ENCODE data around the gene P2RX4. TPM values are rescaled to one million over a fixed set of nuclear protein-coding genes. Genes with fewer than 3 reads are reported as not detected.
"Not testable (repeated sequence)": the region's sequence is repeated elsewhere in the genome, so short reads cannot be mapped to it uniquely, and the experiment has no call there.

Gene P2RX4
- 10 to 100 TPM; 34.1 to 56.9 (median 40.5) TPM for total RNA-seq
- 10 to 100 TPM; 42.0 to 42.9 TPM for polyA plus RNA-seq
- 54.9 reads per million, percentile 73 among the genes with 10 or more reads in this experiment for total RNA-seq

- Histone ChIP-seq H3K27ac (ENCODE audit: low read depth, low read length) (peak within 1 kb of the TSS; percentile 89), H3K9me3 (ENCODE audit: control insufficient read depth in 2 of 3, low read length in 3 of 3) (no peaks in the 10 kb centered on the region), H3K27me3 (ENCODE audit: control insufficient read depth in 2 of 2, insufficient read depth in 2 of 2, low read length in 2 of 2) (no peaks in the 10 kb centered on the region), H3K4me3 (ENCODE audit: low read length) (peak within 1 kb of the TSS; percentile 85), H3K36me3 (ENCODE audit: control insufficient read depth in 2 of 3, insufficient read depth in 3 of 3, low read length in 3 of 3) (no peaks in the 10 kb centered on the region), H3K4me1 (ENCODE audit: control insufficient read depth in 2 of 2, insufficient read depth in 2 of 2, low read length in 2 of 2) (peaks cover 10 to 20% of the 10 kb centered on the region in 2 donors)
- CTCF ChIA-PET, result interaction anchor here (1.2 kb wide), 1 partner anchor 13 kb away, joined by 4 read pairs; no protein-coding TSS in a partner anchor
- POLR2A ChIA-PET, result interaction anchor here (0.6 to 4.6 kb wide), 7 partner anchors 11 to 78 kb away, joined by 3 to 53 read pairs (median 3); no protein-coding TSS in a partner anchor
- DNase-seq, result peak; percentile 77 to 90 (median 88)
- Mint-ChIP-seq H3K36me3 (peaks cover 0 to 18% (median 0%) of the 10 kb centered on the region in 5 donors), H3K27ac (peak within 1 kb of the TSS; percentile 90 to 100 (median 93)), H3K4me3 (peak within 1 kb of the TSS; percentile 79 to 96 (median 94)), H3K4me1 (peaks cover 15 to 45% (median 26%) of the 10 kb centered on the region in 7 donors), H3K27me3 (no peaks in the 10 kb centered on the region), H3K9me3 (no peaks in the 10 kb centered on the region)
- peak; percentile 87 for ATAC-seq
- intact Hi-C loops (cut with micrococcal nuclease), result loop anchor here (1.0 to 5.0 kb wide), 9 partner anchors 13 to 308 kb away; partner anchors contain the start of genes ANAPC5 (in 2 of the 2), C12orf43 (in 2 of the 2), CAMKK2 (in 2 of the 2) and RNF34 (in 1 of the 2)
Observed at GRCh38 chr12:121209624-121210572, at the start of gene P2RX4. TSS of gene P2RX4 (plus strand) at chr12:121210129. CDS start at chr12:121210165, 36 bp downstream.

GRCh38 chr12:121162384-121162783 lies 47.5 kb upstream of the P2RX4 start:
- intact Hi-C loops (cut with micrococcal nuclease), result no loop called here
- Histone ChIP-seq H3K9me3 (ENCODE audit: control insufficient read depth in 2 of 3, low read length in 3 of 3) (no peaks in the 10 kb centered on the region), H3K27ac (ENCODE audit: low read depth, low read length) (no peak overlapping the region), H3K4me1 (ENCODE audit: control insufficient read depth in 2 of 2, insufficient read depth in 2 of 2, low read length in 2 of 2) (no peaks in the 10 kb centered on the region), H3K36me3 (ENCODE audit: control insufficient read depth in 2 of 3, insufficient read depth in 3 of 3, low read length in 3 of 3) (peaks cover 0 to 9% (median 0%) of the 10 kb centered on the region in 3 experiments), H3K27me3 (ENCODE audit: control insufficient read depth in 2 of 2, insufficient read depth in 2 of 2, low read length in 2 of 2) (no peaks in the 10 kb centered on the region), H3K4me3 (ENCODE audit: low read length) (no peak overlapping the region)
- H3K4me1 Mint-ChIP-seq, result peaks cover 0 to 9% (median 0%) of the 10 kb centered on the region in 7 donors
- DNase-seq (no peak), ATAC-seq (no peak)
- H3K9me3 Mint-ChIP-seq, result peaks cover 0 to 15% (median 3%) of the 10 kb centered on the region in 11 donors
- no peak overlapping the region for H3K4me3 Mint-ChIP-seq
- CTCF ChIA-PET, result no interaction called here
- no peaks in the 10 kb centered on the region for H3K27me3 Mint-ChIP-seq
- H3K36me3 Mint-ChIP-seq, result peaks cover 16 to 46% (median 41%) of the 10 kb centered on the region in 5 donors
- POLR2A ChIA-PET, result no interaction called here
- no peak overlapping the region for H3K27ac Mint-ChIP-seq

GRCh38 chr12:121162985-121163384 lies 46.9 kb upstream of the P2RX4 start:
- intact Hi-C loops (cut with micrococcal nuclease), result no loop called here
- peaks cover 13 to 40% (median 37%) of the 10 kb centered on the region in 5 donors for H3K36me3 Mint-ChIP-seq
- Histone ChIP-seq H3K4me3 (ENCODE audit: low read length) (no peak overlapping the region), H3K9me3 (ENCODE audit: control insufficient read depth in 2 of 3, low read length in 3 of 3) (no peaks in the 10 kb centered on the region), H3K4me1 (ENCODE audit: control insufficient read depth in 2 of 2, insufficient read depth in 2 of 2, low read length in 2 of 2) (no peaks in the 10 kb centered on the region), H3K36me3 (ENCODE audit: control insufficient read depth in 2 of 3, insufficient read depth in 3 of 3, low read length in 3 of 3) (peaks cover 0 to 9% (median 0%) of the 10 kb centered on the region in 3 experiments), H3K27ac (ENCODE audit: low read depth, low read length) (no peak overlapping the region), H3K27me3 (ENCODE audit: control insufficient read depth in 2 of 2, insufficient read depth in 2 of 2, low read length in 2 of 2) (no peaks in the 10 kb centered on the region)
- H3K9me3 Mint-ChIP-seq, result peaks cover 0 to 9% (median 3%) of the 10 kb centered on the region in 11 donors
- ChIA-PET CTCF (no interaction called here), POLR2A (no interaction called here)
- H3K4me3 Mint-ChIP-seq, result no peak overlapping the region
- ATAC-seq (no peak), DNase-seq (no peak)
- H3K4me1 Mint-ChIP-seq, result peaks cover 0 to 9% (median 0%) of the 10 kb centered on the region in 7 donors
- H3K27me3 Mint-ChIP-seq, result no peaks in the 10 kb centered on the region
- no peak overlapping the region for H3K27ac Mint-ChIP-seq

GRCh38 chr12:121164839-121165238 lies 45.1 kb upstream of the P2RX4 start:
- H3K36me3 ChIP-seq (ENCODE audit: control insufficient read depth in 2 of 3, insufficient read depth in 3 of 3, low read length in 3 of 3); H3K9me3 ChIP-seq (ENCODE audit: control insufficient read depth in 2 of 3, low read length in 3 of 3); H3K4me1 Mint-ChIP-seq; DNase-seq; intact Hi-C loops (cut with micrococcal nuclease); CTCF ChIA-PET; H3K4me3 Mint-ChIP-seq; H3K27ac ChIP-seq (ENCODE audit: low read depth, low read length); H3K4me3 ChIP-seq (ENCODE audit: low read length); H3K4me1 ChIP-seq (ENCODE audit: control insufficient read depth in 2 of 2, insufficient read depth in 2 of 2, low read length in 2 of 2); H3K9me3 Mint-ChIP-seq; ATAC-seq; H3K27me3 ChIP-seq (ENCODE audit: control insufficient read depth in 2 of 2, insufficient read depth in 2 of 2, low read length in 2 of 2); H3K27ac Mint-ChIP-seq; H3K27me3 Mint-ChIP-seq: not testable (repeated sequence)
- POLR2A ChIA-PET, result interaction anchor here (0.7 kb wide), 1 partner anchor 32 kb away, joined by 3 read pairs; the partner anchor contains the start of gene P2RX7
- H3K36me3 Mint-ChIP-seq, result peaks cover 4 to 40% (median 31%) of the 10 kb centered on the region in 5 donors

- no peak overlapping the region for H3K27ac Mint-ChIP-seq
- peaks cover 4 to 40% (median 29%) of the 10 kb centered on the region in 5 donors for H3K36me3 Mint-ChIP-seq
- no peaks in the 10 kb centered on the region for H3K9me3 ChIP-seq (ENCODE audit: control insufficient read depth in 2 of 3, low read length in 3 of 3)
- no peak for ATAC-seq
- no peaks in the 10 kb centered on the region for H3K4me1 ChIP-seq (ENCODE audit: control insufficient read depth in 2 of 2, insufficient read depth in 2 of 2, low read length in 2 of 2)
- ChIA-PET POLR2A (interaction anchor here (0.7 kb wide), 1 partner anchor 32 kb away, joined by 3 read pairs; the partner anchor contains the start of gene P2RX7), CTCF (no interaction called here)
- H3K4me3 ChIP-seq (ENCODE audit: low read length), result no peak overlapping the region
- H3K9me3 Mint-ChIP-seq, result no peaks in the 10 kb centered on the region
- H3K27me3 Mint-ChIP-seq, result no peaks in the 10 kb centered on the region
- no peak for DNase-seq
- H3K4me1 Mint-ChIP-seq, result peaks cover 0 to 5% (median 0%) of the 10 kb centered on the region in 7 donors
- no peaks in the 10 kb centered on the region for H3K27me3 ChIP-seq (ENCODE audit: control insufficient read depth in 2 of 2, insufficient read depth in 2 of 2, low read length in 2 of 2)
- peaks cover 0 to 9% (median 0%) of the 10 kb centered on the region in 3 experiments for H3K36me3 ChIP-seq (ENCODE audit: control insufficient read depth in 2 of 3, insufficient read depth in 3 of 3, low read length in 3 of 3)
- intact Hi-C loops (cut with micrococcal nuclease), result no loop called here
- H3K4me3 Mint-ChIP-seq, result no peak overlapping the region
- no peak overlapping the region for H3K27ac ChIP-seq (ENCODE audit: low read depth, low read length)
Observed at GRCh38 chr12:121165316-121165715, 44.6 kb upstream of the P2RX4 start.

- H3K27ac ChIP-seq (ENCODE audit: low read depth, low read length), result no peak overlapping the region
- no peaks in the 10 kb centered on the region for H3K9me3 ChIP-seq (ENCODE audit: control insufficient read depth in 2 of 3, low read length in 3 of 3)
- Mint-ChIP-seq H3K4me1 (peaks cover 0 to 7% (median 0%) of the 10 kb centered on the region in 7 donors), H3K4me3 (no peak overlapping the region), H3K36me3 (peaks cover 4 to 37% (median 26%) of the 10 kb centered on the region in 5 donors), H3K27ac (no peak overlapping the region), H3K27me3 (no peaks in the 10 kb centered on the region), H3K9me3 (no peaks in the 10 kb centered on the region)
- H3K4me1 ChIP-seq (ENCODE audit: control insufficient read depth in 2 of 2, insufficient read depth in 2 of 2, low read length in 2 of 2), result no peaks in the 10 kb centered on the region
- H3K27me3 ChIP-seq (ENCODE audit: control insufficient read depth in 2 of 2, insufficient read depth in 2 of 2, low read length in 2 of 2), result no peaks in the 10 kb centered on the region
- no peak for ATAC-seq
- H3K4me3 ChIP-seq (ENCODE audit: low read length), result no peak overlapping the region
- intact Hi-C loops (cut with micrococcal nuclease), result no loop called here
- DNase-seq, result no peak
- POLR2A ChIA-PET, result no interaction called here
- CTCF ChIA-PET, result no interaction called here
- peaks cover 0 to 9% (median 0%) of the 10 kb centered on the region in 3 experiments for H3K36me3 ChIP-seq (ENCODE audit: control insufficient read depth in 2 of 3, insufficient read depth in 3 of 3, low read length in 3 of 3)
Observed at GRCh38 chr12:121166356-121166755, 43.6 kb upstream of the P2RX4 start.

All from naive thymus-derived CD4-positive, alpha-beta T cell (primary cell).